H1 (cell line): ENCODE results near the gene CFAP61. TPM values are rescaled to one million over a fixed set of nuclear protein-coding genes. Genes with fewer than 3 reads are reported as not detected.

Experiments
- BRCA1 ChIP-seq: IDR thresholded peaks from 2 replicates; pipeline ENCODE4 v1.6.1; 2012; ENCODE audit warnings: low read depth, low read length, improper control_type of control experiment
- CHD1 ChIP-seq: IDR thresholded peaks from 2 replicates; pipeline ENCODE4 v1.6.1; 2012; ENCODE audit warnings: low read depth, low read length, improper control_type of control experiment
- CTBP2 ChIP-seq: IDR thresholded peaks from 2 replicates; pipeline ENCODE4 v1.7.0; 2011; ENCODE audit warnings: borderline replicate concordance, mild to moderate bottlenecking, moderate library complexity, mixed read lengths, low read length; ENCODE audit not compliant: insufficient read depth, insufficient read length
- SAP30 ChIP-seq: fragments of 300-600 bp; sonication (generic); IDR thresholded peaks from 2 replicates; pipeline ENCODE4 v1.7.1; 2012; ENCODE audit warnings: low read length, moderate library complexity, mild to moderate bottlenecking, inconsistent platforms; ENCODE audit not compliant: insufficient read depth, insufficient replicate concordance
- SP4 ChIP-seq: IDR thresholded peaks from 2 replicates; pipeline ENCODE4 v1.6.1; 2012; ENCODE audit warnings: low read length, inconsistent platforms
- polyA plus RNA-seq, 7 experiments: library from polyadenylated mRNA; depleted of rRNA in 3 of 7; stranded (reverse) in 5 of 7; unstranded in 2 of 7; fragments of >200 nt in 5 of 7; fragments of 200-250 nt in 2 of 7; gene quantifications; 1 replicate in 5 of 7; 2 replicates in 1 of 7; 4 replicates in 1 of 7; pipeline versions ENCODE4 v1.2.1 to v1.2.3, GENCODE V29; 2011 to 2013; ENCODE audit warnings: missing spikeins in 2 of 7, mixed read lengths in 2 of 7
- total RNA-seq: library from RNA; stranded (reverse); fragmentation: NEBNext Ultra II Directional; extraction: Animal tissue kit (Norgen Biotek cat#: 25700); gene quantifications from 2 replicates; pipeline ENCODE4 v1.2.1, GENCODE V29; 2021

CFAP61 gene
- total and polyA plus RNA-seq, 2 of the 8 experiments (the other 6 are each of a cell fraction or from before 2014, with no cell fraction given): 0.29 to 0.61 TPM

- TF ChIP-seq CTBP2 (no peak), BRCA1 (no peak), CHD1 (no peak), SAP30 (no peak), SP4 (no peak)
Measured at GRCh38 chr20:20276811-20277530, 224.6 kb downstream of the CFAP61 start (continued).
